ENCODE measurements around the gene PYGO1.
"Not testable (repeated sequence)": the region's sequence is repeated elsewhere in the genome, so short reads cannot be mapped to it uniquely, and the experiment has no call there.

Gene PYGO1

GRCh38 chr15:55513152-55513551 is 75.0 kb downstream of the PYGO1 start:
- DNase-seq (ENCODE audit: low read depth, low spot score): no peak

GRCh38 chr15:55507567-55507966 is 80.6 kb downstream of the PYGO1 start:
- DNase-seq (ENCODE audit: low read depth, low spot score): no peak

- DNase-seq (ENCODE audit: low read depth, low spot score): not testable (repeated sequence)
Observed at GRCh38 chr15:55505407-55505806, 82.7 kb downstream of the PYGO1 start.

DNA sequence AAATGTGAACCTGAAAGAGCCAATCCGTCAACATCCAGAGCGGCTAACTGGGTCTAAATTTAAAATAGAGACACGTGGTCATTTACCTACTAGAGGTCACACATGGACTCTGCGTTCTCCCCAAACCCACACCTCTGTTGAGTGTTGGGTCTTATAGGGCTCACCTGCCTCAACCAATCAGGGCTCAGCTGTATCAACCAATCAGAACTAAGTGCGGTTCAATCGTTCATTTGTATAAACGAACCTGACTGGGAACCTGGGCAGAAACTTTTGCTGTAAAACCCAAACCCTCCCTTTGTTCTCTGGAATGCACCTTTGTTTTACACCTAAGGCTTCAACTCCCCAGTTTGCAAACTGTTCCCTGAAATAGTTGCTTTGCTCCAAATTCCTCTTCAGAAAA is 89.0 kb downstream of the PYGO1 start:
- no peak for DNase-seq (ENCODE audit: low read depth, low spot score)

DNA sequence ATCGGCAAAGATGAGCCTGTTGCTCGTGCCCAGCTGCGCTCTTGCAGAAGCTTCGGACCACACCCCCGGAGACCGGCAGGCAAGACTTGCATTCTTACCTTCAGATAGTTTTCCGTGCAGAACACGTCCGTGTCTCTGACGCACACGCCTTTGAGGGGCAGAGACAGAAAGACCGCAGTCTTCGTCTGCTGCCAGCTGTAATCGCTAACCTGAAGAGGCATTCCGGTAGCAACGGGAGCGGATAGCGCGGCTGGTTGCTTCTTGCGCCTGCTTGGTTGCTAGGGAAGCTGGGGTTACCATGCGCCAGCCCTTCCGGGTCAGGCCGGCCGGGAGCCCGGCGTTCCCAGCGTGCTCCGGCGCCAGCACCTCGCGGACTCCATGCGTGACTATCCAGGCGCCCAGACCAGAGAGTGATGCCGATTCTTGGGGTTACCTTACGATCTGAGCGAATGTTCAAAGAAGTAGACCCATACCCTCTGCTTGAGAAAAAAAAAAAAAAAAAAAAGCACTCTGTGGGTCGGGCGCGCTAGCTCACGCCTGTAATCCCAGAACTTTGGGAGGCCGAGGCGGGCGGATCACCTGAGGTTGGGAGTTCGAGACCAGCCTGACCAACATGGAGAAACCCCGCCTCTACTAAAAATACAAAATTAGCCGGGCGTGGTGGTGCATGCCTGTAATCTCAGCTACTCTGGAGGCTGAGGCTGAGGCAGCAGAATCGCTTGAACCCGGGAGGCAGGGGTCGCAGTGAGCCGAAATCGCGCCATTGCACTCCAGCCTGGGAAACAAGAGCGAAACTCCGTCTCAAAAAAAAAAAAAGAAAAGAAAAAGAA is 89.8 kb downstream of the PYGO1 start:
- DNase-seq (ENCODE audit: low read depth, low spot score): peak; percentile 23

- no peak for DNase-seq (ENCODE audit: low read depth, low spot score)
Observed at GRCh38 chr15:55496716-55497115, 91.4 kb downstream of the PYGO1 start.

- no peak for DNase-seq (ENCODE audit: low read depth, low spot score)
Observed at GRCh38 chr15:55494931-55495330, 93.2 kb downstream of the PYGO1 start.

- DNase-seq (ENCODE audit: low read depth, low spot score): not testable (repeated sequence)
Observed at GRCh38 chr15:55488952-55489600, 99.1 kb downstream of the PYGO1 start.
